NOMO-1 treated with DMSO at 0.1 percent for 48 hours (cell line): Measurements from ENCODE around the gene SLC24A3.

Experiments used
- DNase-seq: peaks from one replicate; lab custom pipeline; 2025; ENCODE audit not compliant: unreplicated experiment; lab: John Stamatoyannopoulos, UW

The SLC24A3 gene

GRCh38 chr20:19757487-19758132, 545.2 kb downstream of the SLC24A3 start:
- DNase-seq = no peak

DNA sequence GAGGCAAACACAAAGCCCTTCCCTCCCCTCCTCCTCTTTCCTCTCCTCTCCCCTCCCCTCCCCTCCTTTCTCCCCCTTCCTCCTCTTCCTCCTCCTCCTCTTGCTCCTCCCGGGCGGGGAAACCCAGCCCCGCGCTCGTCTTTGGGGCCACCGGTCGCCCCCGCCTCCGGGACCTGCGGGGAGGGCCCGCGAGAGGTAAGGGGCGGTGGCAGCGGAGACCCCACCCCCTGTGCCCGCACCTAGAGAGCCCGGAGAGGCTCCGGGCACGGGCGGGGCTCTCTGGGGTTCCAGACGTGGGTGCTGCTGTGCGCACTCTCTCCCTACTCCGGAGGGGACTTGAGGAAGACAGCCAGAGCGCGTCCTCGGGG, 545.7 kb downstream of the SLC24A3 start, which contains the start of gene RIN2:
Gene RIN2, plus strand, starts transcription at position 126 of the 368 bp plus-strand sequence. CDS start 131,344 bp downstream, outside the sequence.
- DNase-seq = no peak

GRCh38 chr20:19758501-19759331, 546.3 kb downstream of the SLC24A3 start:
- peak; percentile 54 for DNase-seq

- no peak for DNase-seq
These were observed 547.9 kb downstream of the SLC24A3 start for GRCh38 chr20:19760371-19760721.

GRCh38 chr20:19761326-19761725, 548.9 kb downstream of the SLC24A3 start:
- no peak for DNase-seq

DNA sequence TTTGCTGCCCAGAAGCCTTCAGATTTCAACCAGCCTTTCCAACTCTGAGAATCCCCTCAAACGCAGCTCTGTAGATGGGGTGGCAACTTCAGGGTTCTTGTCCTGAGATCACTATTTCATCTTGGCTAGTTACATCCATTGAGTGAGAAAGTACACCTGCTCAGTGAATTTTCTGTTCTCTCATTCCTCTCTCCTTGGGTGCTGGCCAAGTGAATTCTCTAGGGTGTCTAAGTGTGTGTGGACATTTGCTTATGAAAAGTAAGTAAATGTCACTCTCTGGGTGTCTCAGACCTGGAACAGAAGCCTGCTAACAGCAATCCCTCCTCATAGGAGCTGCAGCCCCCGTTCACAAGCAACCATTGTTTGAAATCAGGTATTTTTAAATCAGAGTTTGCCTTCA, 549.4 kb downstream of the SLC24A3 start:
- no peak for DNase-seq

GRCh38 chr20:19764207-19764606, 551.8 kb downstream of the SLC24A3 start:
- DNase-seq = no peak

- DNase-seq = no peak
These were observed 552.8 kb downstream of the SLC24A3 start for GRCh38 chr20:19765266-19765665.

DNA sequence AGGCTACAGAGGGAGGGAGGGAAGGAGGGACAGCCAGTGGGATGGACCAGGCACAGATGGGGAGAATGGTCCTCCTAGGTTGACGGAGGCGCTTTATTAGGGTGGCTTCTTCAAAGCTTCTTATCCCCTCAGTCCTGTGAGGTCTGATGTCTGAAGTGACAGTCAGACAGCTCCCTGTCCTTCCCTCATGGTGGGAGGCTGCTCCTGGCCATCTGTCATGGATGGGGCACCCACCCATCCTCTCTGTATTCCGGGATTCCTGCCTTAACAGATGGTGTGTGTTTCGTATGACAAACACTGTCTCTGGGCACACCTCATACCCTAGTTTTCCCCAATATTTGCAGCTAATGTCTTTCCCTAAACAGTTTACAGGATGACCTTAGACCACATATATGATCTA, 553.5 kb downstream of the SLC24A3 start:
- no peak for DNase-seq

GRCh38 chr20:19767070-19767469, 554.6 kb downstream of the SLC24A3 start:
- no peak for DNase-seq

GRCh38 chr20:19768325-19768842, 555.9 kb downstream of the SLC24A3 start:
- DNase-seq = no peak

DNA sequence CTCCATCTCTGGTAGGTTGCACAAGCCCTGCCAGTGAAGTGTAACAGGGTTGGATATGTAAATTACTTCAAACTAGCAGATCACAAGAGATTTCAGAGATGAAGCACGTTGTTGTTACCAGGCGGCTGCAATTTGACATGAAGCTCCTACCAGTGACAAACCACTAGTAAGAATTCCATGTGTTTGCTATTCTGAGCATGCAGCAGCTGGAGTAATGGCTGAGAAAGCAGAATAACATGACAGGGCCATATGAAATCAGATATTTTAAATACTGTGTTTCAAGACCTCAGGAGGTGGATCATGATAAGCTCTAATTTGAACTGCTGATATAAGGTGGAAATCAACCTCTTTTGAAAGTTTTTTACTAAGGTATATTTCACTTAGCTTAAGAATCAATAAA, 557.1 kb downstream of the SLC24A3 start:
- DNase-seq = no peak

DNA sequence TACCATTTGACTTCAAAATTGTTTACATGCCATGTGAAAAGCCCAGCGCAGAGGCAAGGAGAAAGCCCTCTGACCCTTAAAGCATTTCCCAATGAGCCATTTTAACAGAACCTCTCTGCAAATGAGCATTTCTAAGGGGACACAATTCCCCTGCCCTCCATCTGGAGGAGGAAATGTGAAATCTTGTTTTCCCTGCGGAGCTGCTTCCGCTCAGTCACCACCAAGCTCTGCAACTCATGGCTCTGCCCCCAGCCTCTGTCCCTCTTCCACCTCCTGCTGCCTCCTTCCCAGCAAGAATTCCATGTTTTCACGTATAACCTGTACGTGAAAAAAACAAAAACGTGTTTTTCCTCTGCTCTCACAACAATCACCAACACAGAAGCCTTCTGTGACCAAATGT, 557.9 kb downstream of the SLC24A3 start:
- no peak for DNase-seq

DNA sequence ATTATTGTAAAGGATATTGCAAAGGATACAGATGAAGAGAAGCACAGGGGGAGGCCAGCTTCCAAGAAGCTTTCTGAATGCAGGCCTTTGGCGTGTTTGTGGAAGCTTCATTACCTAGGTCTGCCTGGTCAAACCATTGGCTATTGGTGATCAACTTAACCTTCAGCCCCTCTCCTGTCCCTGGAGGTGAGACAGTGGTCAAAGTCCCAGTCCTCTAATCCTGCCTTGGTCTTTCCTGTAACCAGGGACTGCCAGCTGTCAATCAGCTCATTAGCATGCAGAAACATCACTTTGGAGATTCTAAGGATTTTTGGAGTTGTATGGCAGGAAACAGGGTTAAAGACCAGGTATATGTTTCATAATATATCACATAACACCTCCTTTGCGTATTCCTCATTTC, 558.6 kb downstream of the SLC24A3 start:
- DNase-seq = no peak
